ENCODE data around the gene CAT. TPM values are rescaled to one million over a fixed set of nuclear protein-coding genes. Genes with fewer than 3 reads are reported as not detected.

CAT gene
- polyA plus RNA-seq, 3 donors: 122 to 432 (median 429) TPM

- no peak overlapping the region for H3K4me3 ChIP-seq (replicated peaks in 1 of 3; ENCODE audit: low read depth in 2 of 3, low read length in 3 of 3)
- H3K4me2 ChIP-seq (replicated peaks; ENCODE audit: extremely low read depth, low read length, poor library complexity, severe bottlenecking): no peak overlapping the region
- Mint-ChIP-seq H3K27ac (peak overlapping the region in 2 of 7 donors; percentile 26 to 45), H3K27me3 (ENCODE audit: low read depth in 3 of 3) (no peaks in the 10 kb centered on the region), H3K4me3 (no peak overlapping the region), H3K4me1 (peaks cover 7% of the 10 kb centered on the region), H3K9me3 (peaks cover 3 to 12% (median 10%) of the 10 kb centered on the region in 7 donors), H3K36me3 (peaks cover 80 to 92% of the 10 kb centered on the region in 2 donors)
- H4K20me1 ChIP-seq (ENCODE audit: insufficient read depth, low read length): peaks cover 23% of the 10 kb centered on the region
- H3K27ac ChIP-seq (ENCODE audit: low read depth in 1 of 2, low read length in 2 of 2): no peak overlapping the region
- TF ChIP-seq CTCF (IDR thresholded peaks at IDR 0.05): no peak
- intact Hi-C loops (cut with micrococcal nuclease): loop anchor here (5.0 to 10.0 kb wide), 3 partner anchors 110 to 295 kb away; partner anchors contain the start of gene ABTB2 (in 1 of the 2)
- no peak overlapping the region for H2AFZ ChIP-seq (ENCODE audit: insufficient read depth, low read depth, low read length, poor library complexity, severe bottlenecking)
- peaks cover 24% of the 10 kb centered on the region for H3K79me2 ChIP-seq (ENCODE audit: insufficient read depth, low read length)
- peaks cover 0 to 10% of the 10 kb centered on the region in 2 donors for H3K4me1 ChIP-seq (ENCODE audit: control insufficient read depth in 1 of 2, insufficient read depth in 2 of 2, low read length in 2 of 2)
- peaks cover 88 to 96% of the 10 kb centered on the region in 2 donors for H3K36me3 ChIP-seq (replicated peaks in 1 of 2; ENCODE audit: control insufficient read depth in 1 of 2, insufficient read depth in 2 of 2, low read length in 2 of 2)
- H3K9ac ChIP-seq (ENCODE audit: insufficient read depth, low read length, poor library complexity, severe bottlenecking): no peak overlapping the region
- WGBS (ENCODE audit: insufficient coverage): no CpG with 5 or more reads among the region's 3 CpGs
- H3K9me3 ChIP-seq (replicated peaks in 1 of 2; ENCODE audit: control insufficient read depth in 1 of 2, insufficient read depth in 1 of 2, low read length in 2 of 2): peaks cover 2 to 11% of the 10 kb centered on the region in 2 donors
- no peaks in the 10 kb centered on the region for H3K27me3 ChIP-seq (ENCODE audit: control insufficient read depth in 2 of 2, insufficient read depth in 2 of 2, low read length in 2 of 2)
- DNase-seq: no peak
These were observed 28.2 kb downstream of the CAT start for GRCh38 chr11:34466802-34467488.

DNA sequence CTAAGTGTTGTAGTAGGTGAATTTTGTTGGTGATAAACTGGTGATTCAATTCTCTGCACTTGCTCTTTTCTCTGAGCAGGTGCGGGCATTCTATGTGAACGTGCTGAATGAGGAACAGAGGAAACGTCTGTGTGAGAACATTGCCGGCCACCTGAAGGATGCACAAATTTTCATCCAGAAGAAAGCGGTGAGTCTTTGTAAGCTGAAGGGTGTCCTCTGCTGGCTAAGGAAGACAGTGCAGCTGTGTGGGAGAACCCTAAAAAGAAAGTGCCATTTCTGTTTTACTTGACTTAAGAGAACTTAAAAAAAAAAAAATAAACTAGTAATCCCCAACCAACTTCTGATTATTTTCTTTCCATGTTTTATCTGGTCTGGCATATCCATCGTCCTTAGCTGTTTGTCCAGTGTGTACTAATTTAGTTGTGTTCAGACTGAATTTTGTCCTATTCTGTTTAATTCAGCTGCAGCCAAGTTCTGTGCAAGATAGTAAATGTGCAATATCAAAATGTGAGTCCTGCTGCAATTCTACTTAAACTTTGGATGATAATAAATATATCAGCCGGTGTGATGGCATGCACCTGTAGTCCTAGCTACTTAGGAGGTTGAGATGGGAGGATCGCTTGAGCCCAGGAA is 29.6 kb downstream of the CAT start:
- Mint-ChIP-seq H3K27ac (peak overlapping the region in 1 of 7 donors; percentile 30), H3K9me3 (peaks cover 3 to 12% (median 10%) of the 10 kb centered on the region in 7 donors), H3K36me3 (peaks cover 81 to 92% of the 10 kb centered on the region in 2 donors), H3K27me3 (ENCODE audit: low read depth in 3 of 3) (no peaks in the 10 kb centered on the region), H3K4me3 (no peak overlapping the region), H3K4me1 (peaks cover 7% of the 10 kb centered on the region)
- Histone ChIP-seq H3K79me2 (ENCODE audit: insufficient read depth, low read length) (peaks cover 21% of the 10 kb centered on the region), H2AFZ (ENCODE audit: insufficient read depth, low read depth, low read length, poor library complexity, severe bottlenecking) (no peak overlapping the region), H3K4me2 (replicated peaks; ENCODE audit: extremely low read depth, low read length, poor library complexity, severe bottlenecking) (no peak overlapping the region), H3K9ac (ENCODE audit: insufficient read depth, low read length, poor library complexity, severe bottlenecking) (no peak overlapping the region), H3K27me3 (ENCODE audit: control insufficient read depth in 2 of 2, insufficient read depth in 2 of 2, low read length in 2 of 2) (no peaks in the 10 kb centered on the region), H3K27ac (ENCODE audit: low read depth in 1 of 2, low read length in 2 of 2) (no peak overlapping the region), H4K20me1 (ENCODE audit: insufficient read depth, low read length) (peaks cover 23% of the 10 kb centered on the region), H3K9me3 (replicated peaks in 1 of 2; ENCODE audit: control insufficient read depth in 1 of 2, insufficient read depth in 1 of 2, low read length in 2 of 2) (peaks cover 2 to 11% of the 10 kb centered on the region in 2 donors), H3K4me1 (ENCODE audit: control insufficient read depth in 1 of 2, insufficient read depth in 2 of 2, low read length in 2 of 2) (peaks cover 0 to 10% of the 10 kb centered on the region in 2 donors), H3K4me3 (replicated peaks in 1 of 3; ENCODE audit: low read depth in 2 of 3, low read length in 3 of 3) (no peak overlapping the region), H3K36me3 (replicated peaks in 1 of 2; ENCODE audit: control insufficient read depth in 1 of 2, insufficient read depth in 2 of 2, low read length in 2 of 2) (peaks cover 88 to 96% of the 10 kb centered on the region in 2 donors)
- TF ChIP-seq CTCF (IDR thresholded peaks at IDR 0.05): peak; percentile 91
- intact Hi-C loops (cut with micrococcal nuclease): loop anchor here (5.0 to 10.0 kb wide), 3 partner anchors 111 to 296 kb away; partner anchors contain the start of gene ABTB2 (in 1 of the 2)
- DNase-seq: peak; percentile 33 to 46 (median 43)
- WGBS (ENCODE audit: insufficient coverage): 16% methylated on average over 4 of the region's 8 CpGs
